Hepatocyte (in vitro differentiated cells): ENCODE measurements around the gene DCPS. TPM values are rescaled to one million over a fixed set of nuclear protein-coding genes. Genes with fewer than 3 reads are reported as not detected.
"Not testable (repeated sequence)": the region's sequence is repeated elsewhere in the genome, so short reads cannot be mapped to it uniquely, and the experiment has no call there.

Source experiments
- DNase-seq: peaks from one replicate; pipeline ENCODE4 v3.0.0-alpha.2; 2016; ENCODE audit warnings: low spot score
- H2AFZ ChIP-seq: fragments of 200-600 bp; sonication (generic); 2 replicates; pipeline ENCODE4 v1.6.0; 2016; ENCODE audit warnings: antibody characterized with exemption, mild to moderate bottlenecking
- H3K27ac ChIP-seq: fragments of 200-600 bp; sonication (generic); 2 replicates; pipeline ENCODE4 v1.5.1; 2016; ENCODE audit warnings: mild to moderate bottlenecking
- H3K27me3 ChIP-seq: fragments of 200-600 bp; sonication (generic); 2 replicates; pipeline ENCODE4 v1.6.1; 2016
- H3K36me3 ChIP-seq: fragments of 200-600 bp; sonication (generic); replicated peaks from 2 replicates; pipeline ENCODE4 v1.5.1; 2016; ENCODE audit warnings: low read depth; ENCODE audit not compliant: insufficient read depth
- H3K4me1 ChIP-seq: fragments of 200-600 bp; sonication (generic); 2 replicates; pipeline ENCODE4 v1.5.1; 2016; ENCODE audit warnings: mild to moderate bottlenecking, moderate library complexity; ENCODE audit not compliant: insufficient read depth
- H3K4me2 ChIP-seq: fragments of 200-600 bp; sonication (generic); 2 replicates; pipeline ENCODE4 v1.6.0; 2016
- H3K4me3 ChIP-seq: fragments of 200-600 bp; sonication (generic); 2 replicates; pipeline ENCODE4 v1.5.1; 2016; ENCODE audit warnings: mild to moderate bottlenecking
- H3K79me2 ChIP-seq: fragments of 200-600 bp; sonication (generic); 2 replicates; pipeline ENCODE4 v1.6.0; 2017; ENCODE audit warnings: mild to moderate bottlenecking
- H3K9me2 ChIP-seq: fragments of 200-600 bp; sonication (generic); replicated peaks from 2 replicates; pipeline ENCODE4 v1.6.0; 2017; ENCODE audit warnings: mild to moderate bottlenecking; ENCODE audit not compliant: insufficient read depth
- H3K9me3 ChIP-seq: fragments of 200-600 bp; sonication (generic); 2 replicates; pipeline ENCODE4 v1.5.1; 2016; ENCODE audit warnings: low read depth, mild to moderate bottlenecking
- H4K20me1 ChIP-seq: fragments of 200-600 bp; sonication (generic); 2 replicates; pipeline ENCODE4 v1.6.0; 2016; ENCODE audit warnings: mild to moderate bottlenecking; ENCODE audit not compliant: insufficient read depth, poor library complexity, severe bottlenecking
- EZH2 ChIP-seq: fragments of 200-600 bp; sonication (generic); IDR thresholded peaks from 2 replicates; pipeline ENCODE4 v1.6.1; 2016; ENCODE audit warnings: antibody characterized with exemption, mild to moderate bottlenecking, borderline replicate concordance
- EZH2phosphoT487 ChIP-seq: fragments of 200-600 bp; sonication (generic); IDR thresholded peaks from one replicate; pipeline ENCODE4 v1.6.1; 2018; ENCODE audit warnings: antibody characterized with exemption, mild to moderate bottlenecking, low read depth, moderate library complexity; ENCODE audit not compliant: unreplicated experiment, severe bottlenecking
- WGBS: methylation state at CpG from one replicate; pipeline ENCODE4 v1.1.6; 2016; ENCODE audit warnings: low lambda C conversion rate; ENCODE audit errors: missing lambda C conversion rate; 5-methylcytosine and 5-hydroxymethylcytosine counted together
- polyA plus RNA-seq: library from polyadenylated mRNA; unstranded; fragments of >200 nt; fragmentation: Nextera tagmentation; extraction: Ambion mirVana; gene quantifications from 2 replicates; pipeline ENCODE4 v1.2.1, GENCODE V29; 2016
- total RNA-seq: library from RNA; depleted of rRNA; stranded (reverse); fragments of >200 nt; gene quantifications from 2 replicates; pipeline ENCODE4 v1.2.3, GENCODE V29; 2014
- TF ChIP-seq, protein P1 (sequence below): fragments of 200-600 bp; sonication (generic); IDR thresholded peaks from 2 replicates; pipeline ENCODE4 v1.5.1; 2016; ENCODE audit warnings: antibody characterized with exemption, mild to moderate bottlenecking; ENCODE audit not compliant: poor library complexity

The DCPS gene
- total and polyA plus RNA-seq, 2 experiments from 2014 or later, result 6.5 to 16.8 TPM

DNA sequence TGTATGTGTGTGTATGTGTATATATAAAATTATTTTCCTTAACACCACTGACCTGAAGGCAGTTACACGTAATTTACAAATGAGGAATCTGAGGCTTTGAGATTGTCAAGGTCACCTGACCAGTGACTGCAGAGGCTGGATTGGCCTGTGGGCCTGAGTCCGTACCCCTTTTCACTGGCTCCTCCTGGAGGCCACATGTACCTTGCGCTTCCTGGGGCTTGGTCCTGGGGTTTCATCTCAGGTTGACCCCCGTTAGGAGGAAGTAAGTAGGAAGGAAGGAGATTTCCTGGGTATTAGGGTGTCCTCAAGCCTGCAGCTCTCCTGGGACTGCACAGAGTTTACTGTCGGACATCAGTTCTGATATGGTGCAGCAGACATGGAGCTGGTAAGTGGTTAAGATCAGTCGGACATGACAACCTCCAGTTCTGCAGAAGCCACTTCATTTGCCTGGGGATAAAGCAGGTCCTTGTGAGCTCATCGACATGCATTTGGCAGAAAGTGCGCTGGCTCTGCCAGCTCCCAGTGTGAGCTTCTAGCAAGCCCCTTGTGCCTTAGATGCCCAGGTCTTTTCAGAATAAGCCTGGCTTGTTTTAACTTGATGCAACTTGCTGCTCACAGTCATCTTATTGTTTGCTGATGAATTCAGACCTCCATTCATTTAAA lies 88.2 kb downstream of the DCPS start:
- H3K79me2 ChIP-seq, result peaks cover 2% of the 10 kb centered on the region
- no peak for DNase-seq

DNA sequence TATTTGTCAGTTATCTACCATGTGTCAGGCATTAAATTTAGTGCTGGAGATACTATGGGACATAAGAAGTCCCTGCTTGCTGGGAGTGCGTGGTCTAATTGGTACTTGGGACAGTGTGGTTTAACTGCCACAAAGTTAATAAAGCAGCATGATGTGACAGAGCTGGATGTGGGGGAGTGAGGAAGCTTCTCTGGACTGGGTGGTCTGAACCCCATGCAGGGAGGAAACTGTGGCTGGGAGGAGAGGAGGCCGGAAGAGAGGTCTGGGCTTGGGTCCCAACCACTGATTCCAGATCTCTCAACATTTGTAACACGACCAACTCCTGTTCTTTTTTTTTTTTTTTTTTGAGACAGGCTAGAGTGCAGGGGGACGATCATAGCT lies 88.8 kb downstream of the DCPS start:
- H2AFZ ChIP-seq, result no peak overlapping the region
- TF ChIP-seq, protein P1, sequence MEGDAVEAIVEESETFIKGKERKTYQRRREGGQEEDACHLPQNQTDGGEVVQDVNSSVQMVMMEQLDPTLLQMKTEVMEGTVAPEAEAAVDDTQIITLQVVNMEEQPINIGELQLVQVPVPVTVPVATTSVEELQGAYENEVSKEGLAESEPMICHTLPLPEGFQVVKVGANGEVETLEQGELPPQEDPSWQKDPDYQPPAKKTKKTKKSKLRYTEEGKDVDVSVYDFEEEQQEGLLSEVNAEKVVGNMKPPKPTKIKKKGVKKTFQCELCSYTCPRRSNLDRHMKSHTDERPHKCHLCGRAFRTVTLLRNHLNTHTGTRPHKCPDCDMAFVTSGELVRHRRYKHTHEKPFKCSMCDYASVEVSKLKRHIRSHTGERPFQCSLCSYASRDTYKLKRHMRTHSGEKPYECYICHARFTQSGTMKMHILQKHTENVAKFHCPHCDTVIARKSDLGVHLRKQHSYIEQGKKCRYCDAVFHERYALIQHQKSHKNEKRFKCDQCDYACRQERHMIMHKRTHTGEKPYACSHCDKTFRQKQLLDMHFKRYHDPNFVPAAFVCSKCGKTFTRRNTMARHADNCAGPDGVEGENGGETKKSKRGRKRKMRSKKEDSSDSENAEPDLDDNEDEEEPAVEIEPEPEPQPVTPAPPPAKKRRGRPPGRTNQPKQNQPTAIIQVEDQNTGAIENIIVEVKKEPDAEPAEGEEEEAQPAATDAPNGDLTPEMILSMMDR, result no peak
- TF ChIP-seq EZH2phosphoT487 (no peak), EZH2 (no peak)
- 64% methylated on average over 4 of the region's 4 CpGs for WGBS
- no peaks in the 10 kb centered on the region for H3K9me3 ChIP-seq
- H3K79me2 ChIP-seq, result peaks cover 2% of the 10 kb centered on the region
- no peaks in the 10 kb centered on the region for H3K27me3 ChIP-seq
- H3K27ac ChIP-seq, result no peak overlapping the region
- no peaks in the 10 kb centered on the region for H3K4me1 ChIP-seq
- DNase-seq, result no peak
- no peak overlapping the region for H3K4me2 ChIP-seq
- H3K36me3 ChIP-seq, result no peaks in the 10 kb centered on the region
- no peak overlapping the region for H3K4me3 ChIP-seq
- no peaks in the 10 kb centered on the region for H4K20me1 ChIP-seq
- no peaks in the 10 kb centered on the region for H3K9me2 ChIP-seq

More for the DNA sequence above, 88.2 kb downstream of the DCPS start:
- Histone ChIP-seq H2AFZ (no peak overlapping the region), H4K20me1 (no peaks in the 10 kb centered on the region), H3K4me2 (no peak overlapping the region), H3K27me3 (no peaks in the 10 kb centered on the region), H3K27ac (no peak overlapping the region), H3K4me1 (no peaks in the 10 kb centered on the region), H3K36me3 (no peaks in the 10 kb centered on the region), H3K9me3 (no peaks in the 10 kb centered on the region), H3K9me2 (no peaks in the 10 kb centered on the region), H3K4me3 (no peak overlapping the region)
- 74% methylated on average over 8 of the region's 8 CpGs for WGBS
- no peak for TF ChIP-seq EZH2phosphoT487

DNA sequence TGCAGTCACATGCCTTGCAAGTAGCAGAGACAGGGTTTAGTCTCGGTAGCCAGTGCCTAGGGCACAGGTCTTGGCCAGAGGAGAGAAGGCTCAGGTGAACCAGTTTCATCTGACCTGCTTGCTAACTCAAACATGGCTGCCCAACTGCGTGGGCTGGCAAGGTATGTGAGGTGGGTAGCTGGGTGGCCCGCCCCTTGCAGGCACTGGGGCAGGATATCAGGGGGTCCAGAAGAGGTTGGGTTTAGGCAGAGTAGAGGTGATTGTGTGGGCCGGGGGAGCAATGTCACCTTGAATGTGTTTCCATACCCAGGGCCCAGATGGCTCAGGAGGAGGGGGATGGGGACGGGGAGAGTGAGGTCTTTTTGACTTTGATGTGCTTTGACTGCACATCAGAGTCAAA lies 89.3 kb downstream of the DCPS start:
- H3K27me3 ChIP-seq, result no peaks in the 10 kb centered on the region
- H3K36me3 ChIP-seq, result no peaks in the 10 kb centered on the region
- no peaks in the 10 kb centered on the region for H3K4me1 ChIP-seq
- no peaks in the 10 kb centered on the region for H4K20me1 ChIP-seq
- H3K27ac ChIP-seq, result no peak overlapping the region
- 94% methylated on average over 5 of the region's 5 CpGs for WGBS
- no peak overlapping the region for H3K4me2 ChIP-seq
- peaks cover 2% of the 10 kb centered on the region for H3K79me2 ChIP-seq
- DNase-seq, result no peak
- H2AFZ ChIP-seq, result no peak overlapping the region
- no peaks in the 10 kb centered on the region for H3K9me2 ChIP-seq
- TF ChIP-seq, protein P1, result no peak
- TF ChIP-seq EZH2phosphoT487 (no peak), EZH2 (no peak)
- no peak overlapping the region for H3K4me3 ChIP-seq
- H3K9me3 ChIP-seq, result no peaks in the 10 kb centered on the region

DNA sequence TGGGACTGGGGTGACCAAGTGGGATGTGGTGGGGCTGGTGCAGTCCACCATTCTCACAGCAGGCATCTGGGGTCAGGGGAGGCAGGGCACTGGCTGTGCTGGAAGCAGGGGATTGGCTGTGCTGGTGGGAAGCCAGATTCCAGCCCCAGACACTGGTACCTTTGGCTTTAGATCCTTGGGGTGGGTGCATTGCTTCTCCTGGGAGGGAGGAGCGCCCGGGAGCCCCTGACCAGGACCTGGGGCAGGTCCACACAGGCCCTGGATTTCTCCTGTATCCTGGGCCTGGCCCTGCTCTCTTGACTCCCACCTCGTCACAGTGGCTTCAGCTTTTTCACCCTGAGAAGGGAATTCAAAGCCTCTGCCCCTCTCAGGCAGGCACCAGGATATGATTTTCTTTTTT lies 90.2 kb downstream of the DCPS start:
- Histone ChIP-seq H4K20me1 (no peaks in the 10 kb centered on the region), H3K4me2 (no peak overlapping the region), H3K27ac (no peak overlapping the region), H3K36me3 (no peaks in the 10 kb centered on the region), H3K9me3 (no peaks in the 10 kb centered on the region), H3K4me1 (no peaks in the 10 kb centered on the region), H3K9me2 (no peaks in the 10 kb centered on the region), H2AFZ (no peak overlapping the region), H3K4me3 (no peak overlapping the region), H3K27me3 (no peaks in the 10 kb centered on the region), H3K79me2 (peaks cover 2% of the 10 kb centered on the region)
- WGBS, result 100% methylated on average over 2 of the region's 3 CpGs
- TF ChIP-seq, protein P1, result no peak
- TF ChIP-seq EZH2 (no peak), EZH2phosphoT487 (no peak)
- no peak for DNase-seq

DNA sequence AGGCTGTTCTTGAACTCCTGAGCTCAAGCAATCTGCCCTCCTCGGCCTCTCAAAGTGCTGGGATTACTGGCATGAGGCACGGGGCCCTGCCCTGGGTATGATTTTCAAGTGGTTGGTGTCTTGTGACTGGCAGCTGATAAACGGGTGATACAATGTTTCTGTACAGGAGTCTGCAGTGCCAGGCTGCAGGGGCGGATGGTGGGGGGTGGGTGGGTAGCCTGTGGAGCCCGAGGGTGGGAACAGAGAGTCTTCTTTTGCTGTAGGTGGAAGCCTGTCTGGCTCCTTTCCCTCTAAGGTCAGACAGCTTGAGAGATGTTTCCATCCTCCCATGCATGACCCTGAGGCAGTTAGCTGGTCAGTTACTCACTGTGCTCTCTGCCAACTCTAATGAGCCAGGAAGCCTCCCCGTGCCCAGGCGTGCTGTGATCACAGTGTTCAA lies 90.8 kb downstream of the DCPS start:
- H3K79me2 ChIP-seq, H3K27me3 ChIP-seq, DNase-seq, H3K4me2 ChIP-seq, H2AFZ ChIP-seq, H3K9me3 ChIP-seq, H4K20me1 ChIP-seq, H3K4me3 ChIP-seq, H3K9me2 ChIP-seq, H3K36me3 ChIP-seq, H3K4me1 ChIP-seq, H3K27ac ChIP-seq: not testable (repeated sequence)
- WGBS, result 91% methylated on average over 4 of the region's 7 CpGs
